Ishikawa (cell line): ENCODE measurements around the gene PTH2.

Source experiments
- RAD21 ChIP-seq: IDR thresholded peaks from 2 replicates; pipeline ENCODE4 v1.6.1; 2012; ENCODE audit warnings: low read depth
- YY1 ChIP-seq: IDR thresholded peaks from 2 replicates; pipeline ENCODE4 v1.6.1; 2012; ENCODE audit warnings: low read depth

GRCh38 chr19:49430172-49430677 lies 7.0 kb upstream of the PTH2 start:
- TF ChIP-seq RAD21 (no peak), YY1 (no peak)
